ENCODE data around the gene NPFFR2.

- TF ChIP-seq, protein P1, sequence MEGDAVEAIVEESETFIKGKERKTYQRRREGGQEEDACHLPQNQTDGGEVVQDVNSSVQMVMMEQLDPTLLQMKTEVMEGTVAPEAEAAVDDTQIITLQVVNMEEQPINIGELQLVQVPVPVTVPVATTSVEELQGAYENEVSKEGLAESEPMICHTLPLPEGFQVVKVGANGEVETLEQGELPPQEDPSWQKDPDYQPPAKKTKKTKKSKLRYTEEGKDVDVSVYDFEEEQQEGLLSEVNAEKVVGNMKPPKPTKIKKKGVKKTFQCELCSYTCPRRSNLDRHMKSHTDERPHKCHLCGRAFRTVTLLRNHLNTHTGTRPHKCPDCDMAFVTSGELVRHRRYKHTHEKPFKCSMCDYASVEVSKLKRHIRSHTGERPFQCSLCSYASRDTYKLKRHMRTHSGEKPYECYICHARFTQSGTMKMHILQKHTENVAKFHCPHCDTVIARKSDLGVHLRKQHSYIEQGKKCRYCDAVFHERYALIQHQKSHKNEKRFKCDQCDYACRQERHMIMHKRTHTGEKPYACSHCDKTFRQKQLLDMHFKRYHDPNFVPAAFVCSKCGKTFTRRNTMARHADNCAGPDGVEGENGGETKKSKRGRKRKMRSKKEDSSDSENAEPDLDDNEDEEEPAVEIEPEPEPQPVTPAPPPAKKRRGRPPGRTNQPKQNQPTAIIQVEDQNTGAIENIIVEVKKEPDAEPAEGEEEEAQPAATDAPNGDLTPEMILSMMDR (conservative IDR thresholded peaks at IDR 0.05; ENCODE audit: low read length): no peak
- TF ChIP-seq EZH2phosphoT487 (IDR thresholded peaks at IDR 0.05; ENCODE audit: borderline replicate concordance): no peak
Observed at GRCh38 chr4:72186714-72187113, 154.9 kb downstream of the NPFFR2 start.
